Heart left ventricle (tissue), 13 donors: ENCODE measurements around the gene LAG3.

Experiments
- CTCF ChIP-seq, 12 donors: fragments of 200-600 bp; sonication (generic) in 4 of 12; IDR thresholded peaks; one replicate each; pipeline versions ENCODE4 v1.5.0 to v1.8.0; 2018 to 2022; ENCODE audit warnings: antibody characterized with exemption in 12 of 12, mild to moderate bottlenecking in 5 of 12
- POLR2A ChIP-seq, 2 donors: fragments of 450-650 bp; IDR thresholded peaks; one replicate each; pipeline ENCODE4 v1.6.1; 2017; ENCODE audit warnings: antibody characterized with exemption in 2 of 2, mild to moderate bottlenecking in 2 of 2, moderate library complexity in 2 of 2
- donor health status: ischemic (EF 13 %, LVEDD 7.1; RV severe dilation, severe dysfunction).
- donor health status: DM: no; HTN: yes; CAD: no.
- donor health status: DM: no; HTN: no; CAD: no.
- donor health status: ischemic (EF 25% LVEDD 6.9; RV normal size, moderate dysfunction).
- donor health status: ischemic (EF 25% LVEDD 5.7; RV mildly dilated, moderate dysfunction).
- donor health status: ischemic (EF 35%, LVEDD 5.7; RV mildly dilated, moderate dysfunction).
- donor health status: nonischemic (EF 11% LVEDD 7.7; RV severe dilation, severe dysfunction).
- donor health status: DM: yes; HTN: yes; CAD: no.
- donor health status: PGD.
- donor health status: ischemic (EF 29% LVEDD 5.4; RV normal size, mild dysfunction).
- donor health status: nonischemic (EF 23%, LVEDD 6.1; RV moderate dilation, normal function).

GRCh38 chr12:6772726-6773589 lies 638 bp downstream of the LAG3 start:
- no peak for TF ChIP-seq POLR2A (IDR thresholded peaks at IDR 0.05)
- TF ChIP-seq CTCF (IDR thresholded peaks at IDR 0.05) = no peak
